ENCODE measurements around the gene TRMO. TPM values are rescaled to one million over a fixed set of nuclear protein-coding genes. Genes with fewer than 3 reads are reported as not detected.

TRMO gene
- total RNA-seq, 1 donor from 2014 or later, result 8.5 TPM

- Histone ChIP-seq H4K20me1 (ENCODE audit: insufficient read depth, low read length) (no peaks in the 10 kb centered on the region), H3K4me1 (ENCODE audit: insufficient read depth, low read length) (no peaks in the 10 kb centered on the region), H3K4me3 (ENCODE audit: insufficient read depth, low read depth, low read length) (no peak overlapping the region), H3K9me3 (ENCODE audit: insufficient read depth, low read depth, low read length) (no peaks in the 10 kb centered on the region), H3K79me2 (ENCODE audit: insufficient read depth, low read length) (no peaks in the 10 kb centered on the region), H3K9ac (ENCODE audit: low read length) (no peak overlapping the region), H3K27me3 (ENCODE audit: insufficient read depth, low read length) (peaks cover 69% of the 10 kb centered on the region), H3K27ac (ENCODE audit: low read depth, low read length) (no peak overlapping the region), H3K4me2 (ENCODE audit: low read length) (no peak overlapping the region), H3K36me3 (ENCODE audit: insufficient read depth, low read length) (no peaks in the 10 kb centered on the region), H2AFZ (ENCODE audit: low read depth, low read length) (no peak overlapping the region)
- no peaks in the 10 kb centered on the region for H3K4me1 Mint-ChIP-seq (ENCODE audit: low read depth, unreplicated experiment)
- no peak overlapping the region for H3K4me3 Mint-ChIP-seq (ENCODE audit: unreplicated experiment)
- FAIRE-seq (no peak), DNase-seq (ENCODE audit: low read depth) (no peak)
- TF ChIP-seq EZH2 (IDR thresholded peaks at IDR 0.05; ENCODE audit: insufficient read depth, low read length) (no peak), CTCF (IDR thresholded peaks at IDR 0.05; ENCODE audit: insufficient read depth, low read depth, low read length) (no peak)
- peaks cover 47% of the 10 kb centered on the region for H3K27me3 Mint-ChIP-seq (ENCODE audit: low read depth, unreplicated experiment)
- H3K9me3 Mint-ChIP-seq (ENCODE audit: unreplicated experiment), result peaks cover 1% of the 10 kb centered on the region
- no peaks in the 10 kb centered on the region for H3K36me3 Mint-ChIP-seq (ENCODE audit: low read depth, unreplicated experiment)
- H3K27ac Mint-ChIP-seq (ENCODE audit: unreplicated experiment), result no peak overlapping the region
Measured at GRCh38 chr9:97940233-97940632, 17.9 kb upstream of the TRMO start.

GRCh38 chr9:97938081-97938644, 15.9 kb upstream of the TRMO start, which contains the start of gene HEMGN:
HEMGN (minus strand) TSS chr9:97938172; CDS start chr9:97938136, 36 bp downstream.
- Mint-ChIP-seq H3K36me3 (ENCODE audit: low read depth, unreplicated experiment) (no peaks in the 10 kb centered on the region), H3K4me1 (ENCODE audit: low read depth, unreplicated experiment) (no peaks in the 10 kb centered on the region), H3K27ac (ENCODE audit: unreplicated experiment) (no peak within 1 kb of the TSS), H3K27me3 (ENCODE audit: low read depth, unreplicated experiment) (peaks cover 62% of the 10 kb centered on the region), H3K4me3 (ENCODE audit: unreplicated experiment) (no peak within 1 kb of the TSS), H3K9me3 (ENCODE audit: unreplicated experiment) (peaks cover 1% of the 10 kb centered on the region)
- Histone ChIP-seq H3K27me3 (ENCODE audit: insufficient read depth, low read length) (peaks cover 62% of the 10 kb centered on the region), H3K4me2 (ENCODE audit: low read length) (no peak within 1 kb of the TSS), H2AFZ (ENCODE audit: low read depth, low read length) (no peak within 1 kb of the TSS), H3K9me3 (ENCODE audit: insufficient read depth, low read depth, low read length) (no peaks in the 10 kb centered on the region), H3K4me1 (ENCODE audit: insufficient read depth, low read length) (no peaks in the 10 kb centered on the region), H3K79me2 (ENCODE audit: insufficient read depth, low read length) (no peaks in the 10 kb centered on the region), H3K4me3 (ENCODE audit: insufficient read depth, low read depth, low read length) (no peak within 1 kb of the TSS), H3K9ac (ENCODE audit: low read length) (no peak within 1 kb of the TSS), H4K20me1 (ENCODE audit: insufficient read depth, low read length) (no peaks in the 10 kb centered on the region), H3K27ac (ENCODE audit: low read depth, low read length) (no peak within 1 kb of the TSS), H3K36me3 (ENCODE audit: insufficient read depth, low read length) (no peaks in the 10 kb centered on the region)
- no peak for FAIRE-seq
- TF ChIP-seq CTCF (IDR thresholded peaks at IDR 0.05; ENCODE audit: insufficient read depth, low read depth, low read length) (no peak), EZH2 (IDR thresholded peaks at IDR 0.05; ENCODE audit: insufficient read depth, low read length) (no peak)
- no peak for DNase-seq (ENCODE audit: low read depth)

GRCh38 chr9:97936998-97937397, 14.7 kb upstream of the TRMO start:
- H3K4me1 Mint-ChIP-seq (ENCODE audit: low read depth, unreplicated experiment), result no peaks in the 10 kb centered on the region
- H3K27ac Mint-ChIP-seq (ENCODE audit: unreplicated experiment), result no peak overlapping the region
- DNase-seq (ENCODE audit: low read depth) (no peak), FAIRE-seq (no peak)
- H3K27me3 Mint-ChIP-seq (ENCODE audit: low read depth, unreplicated experiment), result peaks cover 54% of the 10 kb centered on the region
- no peak overlapping the region for H2AFZ ChIP-seq (ENCODE audit: low read depth, low read length)
- no peaks in the 10 kb centered on the region for H3K79me2 ChIP-seq (ENCODE audit: insufficient read depth, low read length)
- H3K36me3 ChIP-seq (ENCODE audit: insufficient read depth, low read length), result no peaks in the 10 kb centered on the region
- TF ChIP-seq EZH2 (IDR thresholded peaks at IDR 0.05; ENCODE audit: insufficient read depth, low read length) (no peak), CTCF (IDR thresholded peaks at IDR 0.05; ENCODE audit: insufficient read depth, low read depth, low read length) (no peak)
- no peak overlapping the region for H3K9ac ChIP-seq (ENCODE audit: low read length)
- peaks cover 54% of the 10 kb centered on the region for H3K27me3 ChIP-seq (ENCODE audit: insufficient read depth, low read length)
- no peak overlapping the region for H3K27ac ChIP-seq (ENCODE audit: low read depth, low read length)
- no peak overlapping the region for H3K4me2 ChIP-seq (ENCODE audit: low read length)
- H3K9me3 Mint-ChIP-seq (ENCODE audit: unreplicated experiment), result peaks cover 1% of the 10 kb centered on the region
- no peaks in the 10 kb centered on the region for H3K9me3 ChIP-seq (ENCODE audit: insufficient read depth, low read depth, low read length)
- no peaks in the 10 kb centered on the region for H3K4me1 ChIP-seq (ENCODE audit: insufficient read depth, low read length)
- H3K36me3 Mint-ChIP-seq (ENCODE audit: low read depth, unreplicated experiment), result no peaks in the 10 kb centered on the region
- H3K4me3 Mint-ChIP-seq (ENCODE audit: unreplicated experiment), result no peak overlapping the region
- H3K4me3 ChIP-seq (ENCODE audit: insufficient read depth, low read depth, low read length), result no peak overlapping the region
- H4K20me1 ChIP-seq (ENCODE audit: insufficient read depth, low read length), result no peaks in the 10 kb centered on the region

Measured in astrocyte (in vitro differentiated cells and primary cell).